HL-60 (cell line): ENCODE data around the gene PFDN6.

Source experiments
- DNase-seq, 2 experiments: peaks; one replicate each; pipeline ENCODE4 v3.0.0-alpha.2; 2010 to 2020; ENCODE audit warnings: low read depth in 1 of 2, low spot score in 1 of 2
- H3K27ac ChIP-seq: fragments of 250-450 bp; sonication (Bioruptor Pico); replicated peaks from 2 replicates; pipeline ENCODE4 v1.5.1; 2020; ENCODE audit warnings: mild to moderate bottlenecking, moderate library complexity
- H3K27me3 ChIP-seq: fragments of 250-450 bp; sonication (Bioruptor Pico); 2 replicates; pipeline ENCODE4 v1.5.1; 2021; ENCODE audit warnings: mild to moderate bottlenecking, moderate library complexity; ENCODE audit not compliant: insufficient read depth, poor library complexity, severe bottlenecking
- H3K4me3 ChIP-seq: replicated peaks from 2 replicates; pipeline ENCODE4 v1.5.1; 2011; ENCODE audit warnings: mild to moderate bottlenecking, control low read depth, low read length; ENCODE audit not compliant: insufficient read depth
- CTCF ChIP-seq: IDR thresholded peaks from one replicate; pipeline ENCODE4 v1.5.1; 2011; ENCODE audit warnings: low read length, control low read depth, inconsistent platforms; ENCODE audit not compliant: insufficient read depth
- GABPA ChIP-seq: IDR thresholded peaks from 2 replicates; pipeline ENCODE4 v1.6.1; 2012; ENCODE audit warnings: low read depth
- POLR2AphosphoS5 ChIP-seq: IDR thresholded peaks from 2 replicates; pipeline ENCODE4 v1.6.1; 2012; ENCODE audit warnings: low read depth
- SPI1 ChIP-seq: IDR thresholded peaks from 2 replicates; pipeline ENCODE4 v1.6.1; 2012; ENCODE audit warnings: low read depth, mild to moderate bottlenecking, borderline replicate concordance
- TF ChIP-seq, protein P1 (sequence below): IDR thresholded peaks from 2 replicates; pipeline ENCODE4 v1.6.1; 2012; ENCODE audit warnings: low read depth; ENCODE audit not compliant: insufficient replicate concordance

Gene PFDN6

DNA sequence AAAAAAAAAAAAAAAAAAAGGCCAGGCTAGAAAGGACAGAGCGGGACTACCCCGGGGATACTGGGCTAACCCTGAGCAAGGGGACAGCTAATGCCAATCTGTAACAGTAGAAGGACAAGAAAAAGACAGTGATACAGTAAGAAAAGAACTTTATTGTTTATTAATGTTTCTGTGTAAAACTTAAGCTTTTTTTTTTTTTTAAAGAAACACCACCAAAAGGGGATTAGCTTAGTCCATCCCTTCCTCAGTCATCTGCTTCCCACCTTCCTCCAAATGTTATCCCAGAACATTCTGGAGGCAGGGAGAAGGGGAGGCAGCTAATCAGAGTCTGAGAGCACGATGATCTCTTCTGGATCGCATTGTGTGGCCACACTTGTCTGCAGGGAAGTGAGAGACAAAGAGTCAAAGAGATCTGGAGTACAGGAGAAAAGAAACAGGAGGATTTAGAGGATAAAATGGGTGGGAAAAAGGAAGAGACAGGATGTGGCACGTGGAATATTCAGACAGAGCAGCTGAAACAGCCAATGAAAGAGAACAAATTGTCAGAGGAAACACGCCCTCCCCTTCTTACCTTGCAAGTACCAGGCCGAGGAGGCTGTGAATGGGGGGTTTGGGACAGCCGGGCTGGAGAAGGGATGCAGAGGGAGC, 29.1 kb downstream of the PFDN6 start:
- Histone ChIP-seq H3K4me3 (peak overlapping the region; percentile 68), H3K27ac (no peak overlapping the region), H3K27me3 (no peaks in the 10 kb centered on the region)
- no peak for DNase-seq
- TF ChIP-seq POLR2AphosphoS5 (no peak), SPI1 (no peak), CTCF (no peak), GABPA (no peak)
- TF ChIP-seq, protein P1, sequence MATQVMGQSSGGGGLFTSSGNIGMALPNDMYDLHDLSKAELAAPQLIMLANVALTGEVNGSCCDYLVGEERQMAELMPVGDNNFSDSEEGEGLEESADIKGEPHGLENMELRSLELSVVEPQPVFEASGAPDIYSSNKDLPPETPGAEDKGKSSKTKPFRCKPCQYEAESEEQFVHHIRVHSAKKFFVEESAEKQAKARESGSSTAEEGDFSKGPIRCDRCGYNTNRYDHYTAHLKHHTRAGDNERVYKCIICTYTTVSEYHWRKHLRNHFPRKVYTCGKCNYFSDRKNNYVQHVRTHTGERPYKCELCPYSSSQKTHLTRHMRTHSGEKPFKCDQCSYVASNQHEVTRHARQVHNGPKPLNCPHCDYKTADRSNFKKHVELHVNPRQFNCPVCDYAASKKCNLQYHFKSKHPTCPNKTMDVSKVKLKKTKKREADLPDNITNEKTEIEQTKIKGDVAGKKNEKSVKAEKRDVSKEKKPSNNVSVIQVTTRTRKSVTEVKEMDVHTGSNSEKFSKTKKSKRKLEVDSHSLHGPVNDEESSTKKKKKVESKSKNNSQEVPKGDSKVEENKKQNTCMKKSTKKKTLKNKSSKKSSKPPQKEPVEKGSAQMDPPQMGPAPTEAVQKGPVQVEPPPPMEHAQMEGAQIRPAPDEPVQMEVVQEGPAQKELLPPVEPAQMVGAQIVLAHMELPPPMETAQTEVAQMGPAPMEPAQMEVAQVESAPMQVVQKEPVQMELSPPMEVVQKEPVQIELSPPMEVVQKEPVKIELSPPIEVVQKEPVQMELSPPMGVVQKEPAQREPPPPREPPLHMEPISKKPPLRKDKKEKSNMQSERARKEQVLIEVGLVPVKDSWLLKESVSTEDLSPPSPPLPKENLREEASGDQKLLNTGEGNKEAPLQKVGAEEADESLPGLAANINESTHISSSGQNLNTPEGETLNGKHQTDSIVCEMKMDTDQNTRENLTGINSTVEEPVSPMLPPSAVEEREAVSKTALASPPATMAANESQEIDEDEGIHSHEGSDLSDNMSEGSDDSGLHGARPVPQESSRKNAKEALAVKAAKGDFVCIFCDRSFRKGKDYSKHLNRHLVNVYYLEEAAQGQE: no peak

DNA sequence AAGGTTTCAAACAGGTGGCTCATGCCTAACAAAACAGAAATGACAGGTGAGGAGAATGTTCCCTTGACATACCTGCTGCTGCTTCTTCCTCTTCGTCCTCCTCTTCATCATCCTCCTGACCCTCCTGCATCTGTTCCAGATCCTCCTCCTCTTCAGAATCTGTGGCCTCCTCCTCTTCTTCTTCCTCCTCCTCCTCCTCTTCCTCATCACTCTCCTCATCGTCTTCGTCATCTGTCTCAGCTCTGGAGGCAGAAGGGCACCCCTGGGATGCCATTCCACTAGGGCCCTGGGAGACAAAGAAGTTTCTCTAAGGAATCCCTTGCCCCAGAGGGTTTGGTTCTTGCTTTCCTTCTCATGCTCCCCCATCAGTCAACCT, 30.5 kb downstream of the PFDN6 start:
- DNase-seq: no peak
- Histone ChIP-seq H3K27me3 (no peaks in the 10 kb centered on the region), H3K27ac (no peak overlapping the region), H3K4me3 (no peak overlapping the region)
- TF ChIP-seq, protein P1: no peak
- no peak for TF ChIP-seq SPI1
- no peak for TF ChIP-seq CTCF
- no peak for TF ChIP-seq POLR2AphosphoS5
- no peak for TF ChIP-seq GABPA

GRCh38 chr6:33320315-33321181, 31.1 kb downstream of the PFDN6 start:
- H3K27ac ChIP-seq: no peak overlapping the region
- no peak for TF ChIP-seq GABPA
- TF ChIP-seq, protein P1: no peak
- TF ChIP-seq CTCF: no peak
- TF ChIP-seq SPI1: no peak
- no peak for TF ChIP-seq POLR2AphosphoS5
- no peak overlapping the region for H3K4me3 ChIP-seq
- no peaks in the 10 kb centered on the region for H3K27me3 ChIP-seq
- no peak for DNase-seq
